ENCODE data around the gene TEDC1.

The TEDC1 gene

DNA sequence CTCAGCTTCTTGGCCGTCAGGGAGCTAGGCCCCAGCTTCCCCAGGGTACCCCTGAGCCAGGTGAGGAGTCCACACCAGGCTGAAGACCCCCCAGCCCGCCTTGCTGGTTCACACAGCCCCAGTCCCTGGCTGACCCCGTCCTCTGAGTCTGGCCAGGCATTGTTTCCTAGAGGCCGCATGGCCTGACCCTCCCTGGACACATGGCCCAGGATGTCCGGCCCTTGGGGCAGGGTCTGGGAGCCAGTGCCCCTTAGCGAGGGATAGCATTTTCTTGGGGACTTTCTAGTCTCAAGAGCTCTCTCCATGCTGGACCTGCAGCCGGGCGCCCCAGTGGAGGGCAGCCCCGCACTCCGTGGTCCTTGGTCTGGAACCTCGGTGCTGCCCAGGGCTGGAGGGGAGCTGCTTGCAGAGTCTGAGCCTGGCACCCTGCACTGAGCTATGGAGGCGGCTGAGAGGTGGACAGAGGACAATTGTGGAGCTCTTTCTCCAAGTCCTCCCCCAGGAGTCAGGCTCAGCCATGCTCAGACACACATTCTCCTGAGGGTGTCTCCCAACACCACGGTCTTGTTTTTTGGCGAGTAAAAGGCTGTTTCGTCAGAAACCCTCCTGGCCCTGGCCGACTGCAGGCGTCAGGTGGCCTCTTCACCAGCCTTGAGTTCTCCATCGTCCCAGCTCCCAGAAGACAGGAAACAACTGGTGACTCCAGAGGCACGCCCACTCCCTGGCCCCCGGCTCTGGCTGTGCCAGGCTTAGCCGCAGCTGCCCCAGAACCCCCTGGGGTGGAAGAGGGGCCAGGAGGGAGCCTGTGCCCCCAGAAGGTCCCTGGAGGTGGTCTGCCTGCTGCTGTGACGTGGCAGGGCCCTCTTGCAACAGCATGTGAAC, 34.1 kb upstream of the TEDC1 start:
- DNase-seq (ENCODE audit: low read depth in 2 of 2), result no peak

DNA sequence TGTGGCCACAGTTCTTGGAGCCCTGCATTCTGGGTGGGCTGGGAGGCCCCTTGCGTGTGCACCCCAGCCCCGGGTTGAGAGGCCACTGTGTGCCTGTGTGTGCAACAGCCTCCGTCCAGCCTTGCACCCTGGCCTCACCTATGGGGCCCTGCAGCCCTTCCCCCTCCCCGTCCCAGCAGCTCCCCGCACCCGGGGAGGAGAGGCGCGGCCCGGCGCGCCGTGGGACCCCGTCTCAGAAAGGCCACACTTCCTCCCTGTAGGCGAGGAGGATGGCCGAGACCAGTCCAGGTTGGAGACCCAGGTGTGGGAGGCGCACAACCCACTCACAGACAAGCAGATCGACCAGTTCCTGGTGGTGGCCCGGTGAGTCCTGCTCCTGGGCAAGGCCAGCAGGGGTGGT, 33.0 kb upstream of the TEDC1 start:
- DNase-seq (ENCODE audit: low read depth in 2 of 2), result no peak

DNA sequence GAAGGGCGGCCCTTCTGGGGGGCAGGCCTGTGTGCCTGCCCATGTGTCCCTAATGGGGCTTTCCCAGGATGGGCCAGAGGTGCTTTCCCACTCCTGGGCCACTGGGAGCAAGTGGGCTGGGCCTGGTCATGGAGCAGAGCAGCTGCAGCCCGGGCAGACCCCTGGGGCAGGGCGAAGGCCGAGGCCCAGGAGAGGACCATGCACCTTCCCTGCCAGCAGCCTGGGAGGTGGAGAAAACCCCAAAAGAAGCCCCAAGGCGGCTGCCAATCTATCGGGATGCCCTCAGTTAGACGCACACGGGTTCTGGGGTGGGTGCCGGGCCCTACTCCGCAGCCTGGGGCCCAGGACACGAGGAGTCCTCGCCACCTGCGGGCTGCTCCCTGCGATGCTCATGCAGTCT, 32.5 kb upstream of the TEDC1 start:
- no peak for DNase-seq (ENCODE audit: low read depth in 2 of 2)

DNA sequence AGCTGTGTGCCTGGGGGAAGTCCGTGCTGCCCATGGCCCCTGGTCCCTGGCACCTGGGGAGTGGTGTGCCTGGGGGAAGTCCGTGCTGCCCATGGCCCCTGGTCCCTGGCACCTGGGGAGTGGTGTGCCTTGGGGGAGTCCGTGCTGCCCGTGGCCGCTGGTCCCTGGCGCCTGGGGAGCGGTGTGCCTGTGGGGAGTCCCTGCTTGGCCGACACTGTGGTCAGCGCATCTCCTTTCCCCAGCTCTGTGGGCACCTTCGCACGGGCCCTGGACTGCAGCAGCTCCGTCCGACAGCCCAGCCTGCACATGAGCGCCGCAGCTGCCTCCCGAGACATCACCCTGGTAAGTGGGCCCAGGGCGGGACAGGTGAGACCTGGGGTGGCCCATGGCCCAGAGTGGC, 30.9 kb upstream of the TEDC1 start:
- DNase-seq (ENCODE audit: low read depth in 2 of 2), result no peak

DNA sequence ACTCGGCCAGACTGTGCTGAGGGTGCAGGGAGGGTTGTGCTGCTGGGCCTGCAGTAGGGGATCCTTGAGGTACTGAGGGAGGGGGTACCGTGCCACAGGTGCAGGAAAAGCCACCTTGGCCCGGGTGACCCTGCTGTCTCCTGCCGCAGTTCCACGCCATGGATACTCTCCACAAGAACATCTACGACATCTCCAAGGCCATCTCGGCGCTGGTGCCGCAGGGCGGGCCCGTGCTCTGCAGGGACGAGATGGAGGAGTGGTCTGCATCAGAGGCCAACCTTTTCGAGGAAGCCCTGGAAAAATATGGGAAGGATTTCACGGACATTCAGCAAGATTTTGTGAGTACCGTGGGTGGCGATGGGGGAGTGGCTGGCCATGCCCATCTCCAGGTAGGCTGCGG, 30.4 kb upstream of the TEDC1 start:
- DNase-seq (ENCODE audit: low read depth in 2 of 2), result no peak

DNA sequence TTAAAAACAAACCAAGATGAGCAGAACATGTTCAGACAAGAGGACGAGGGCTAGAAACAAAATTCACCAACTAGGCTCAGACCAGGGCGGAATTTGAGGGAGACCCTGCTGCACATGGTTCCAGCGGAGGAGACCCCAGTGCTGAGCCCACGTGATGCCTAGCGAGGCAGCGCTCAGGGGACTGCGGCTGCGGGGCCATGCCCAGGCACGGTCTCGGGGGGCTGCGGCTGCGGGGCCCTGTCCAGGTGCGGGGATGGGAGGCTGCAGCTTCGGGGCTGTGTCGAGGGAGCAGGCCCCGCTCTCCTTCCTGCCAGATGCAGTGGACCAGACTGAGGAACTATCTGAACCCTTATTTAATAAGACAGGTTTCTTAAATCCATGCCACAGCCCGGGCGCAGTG, 29.1 kb upstream of the TEDC1 start:
- DNase-seq (ENCODE audit: low read depth in 2 of 2), result no peak

DNA sequence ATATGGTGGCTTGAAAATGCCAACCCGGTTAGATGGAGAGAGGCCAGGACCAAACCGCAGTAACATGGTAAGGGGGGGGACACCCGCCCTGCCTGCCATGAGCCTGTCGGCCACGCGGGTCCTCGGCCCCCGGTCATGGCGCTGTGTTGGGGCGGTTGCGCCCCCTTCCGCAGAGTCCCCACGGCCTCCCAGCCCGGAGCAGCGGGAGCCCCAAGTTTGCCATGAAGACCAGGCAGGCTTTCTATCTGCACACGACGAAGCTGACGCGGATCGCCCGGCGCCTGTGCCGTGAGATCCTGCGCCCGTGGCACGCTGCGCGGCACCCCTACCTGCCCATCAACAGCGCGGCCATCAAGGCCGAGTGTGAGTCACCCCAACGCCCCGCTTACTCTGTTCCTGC, 26.5 kb upstream of the TEDC1 start:
- DNase-seq (ENCODE audit: low read depth in 2 of 2), result no peak

DNA sequence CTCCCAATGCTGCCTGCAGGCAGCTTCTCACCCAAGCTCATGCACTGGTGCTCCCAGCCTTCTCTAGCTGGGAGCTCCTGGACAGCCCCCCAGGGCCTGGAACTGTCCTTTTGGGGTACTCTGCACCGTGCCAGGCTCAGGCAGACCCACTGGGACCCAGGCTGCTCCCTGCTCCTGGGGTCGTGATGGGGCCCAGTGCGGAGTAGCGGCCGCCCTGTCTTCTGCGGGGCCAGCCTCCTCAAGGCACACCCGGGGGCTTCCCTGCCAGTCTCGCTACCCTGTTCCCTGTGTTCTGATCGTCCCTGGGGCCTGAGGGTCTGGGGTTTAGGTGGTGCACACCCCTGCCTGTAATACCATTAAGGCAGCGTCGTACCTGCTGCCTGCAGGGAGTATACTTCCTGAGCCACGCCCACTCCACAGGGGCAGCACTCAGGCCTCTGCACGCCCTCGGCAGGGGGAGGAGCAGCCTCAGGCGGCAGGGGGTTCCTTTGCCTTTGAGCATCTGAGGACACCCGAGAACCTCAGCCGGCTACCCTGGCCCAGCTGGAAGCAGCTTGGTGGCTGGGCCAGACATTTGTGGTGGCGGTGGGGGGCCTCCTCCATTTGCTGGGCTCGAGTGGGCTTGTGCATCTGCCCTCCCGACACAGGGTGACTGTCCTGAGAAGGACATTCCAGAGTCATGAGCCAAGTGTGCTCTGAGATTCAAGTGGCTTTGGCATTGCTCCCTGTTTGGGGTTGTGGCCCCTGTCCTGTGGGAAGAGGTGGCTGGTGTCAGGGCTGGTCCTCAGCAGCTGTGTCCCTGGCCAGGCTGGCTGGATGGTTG, 25.6 kb upstream of the TEDC1 start:
- no peak for DNase-seq (ENCODE audit: low read depth in 2 of 2)

DNA sequence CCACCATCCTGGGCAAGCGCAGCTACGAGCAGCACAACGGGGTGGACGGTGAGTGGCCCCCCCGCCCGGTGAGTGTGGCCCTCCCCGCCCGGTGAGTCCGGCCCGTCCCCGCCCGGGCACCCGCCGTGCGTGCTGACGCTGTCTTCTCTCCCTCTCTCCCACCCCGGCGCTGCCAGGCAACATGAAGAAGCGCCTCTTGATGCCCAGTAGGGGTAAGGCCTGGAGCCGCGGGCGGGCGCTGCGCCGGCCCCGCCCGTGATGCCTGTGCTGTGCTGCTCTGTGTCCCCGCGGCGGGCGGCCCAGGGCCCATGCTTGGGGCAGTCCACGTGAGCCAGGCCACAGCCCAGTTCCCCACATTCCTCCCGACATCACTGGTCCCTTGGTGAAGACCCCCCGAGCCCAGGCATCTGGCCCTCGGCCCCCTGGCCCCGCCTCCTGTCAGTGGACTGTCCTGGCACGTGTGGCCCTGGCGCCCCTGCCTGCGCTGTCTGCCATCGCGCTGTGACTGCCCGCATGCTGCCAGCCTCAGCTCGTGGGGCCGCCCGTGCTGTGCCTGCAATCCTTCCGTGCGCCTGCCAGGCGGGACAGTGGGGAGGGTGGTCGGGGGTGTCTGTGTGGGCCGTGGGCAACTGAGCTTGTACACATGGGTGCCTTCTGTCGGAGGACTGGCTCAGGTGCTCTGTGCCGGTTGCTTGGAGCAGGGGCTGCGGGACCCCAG, 24.4 kb upstream of the TEDC1 start:
- no peak for DNase-seq (ENCODE audit: low read depth in 2 of 2)

DNA sequence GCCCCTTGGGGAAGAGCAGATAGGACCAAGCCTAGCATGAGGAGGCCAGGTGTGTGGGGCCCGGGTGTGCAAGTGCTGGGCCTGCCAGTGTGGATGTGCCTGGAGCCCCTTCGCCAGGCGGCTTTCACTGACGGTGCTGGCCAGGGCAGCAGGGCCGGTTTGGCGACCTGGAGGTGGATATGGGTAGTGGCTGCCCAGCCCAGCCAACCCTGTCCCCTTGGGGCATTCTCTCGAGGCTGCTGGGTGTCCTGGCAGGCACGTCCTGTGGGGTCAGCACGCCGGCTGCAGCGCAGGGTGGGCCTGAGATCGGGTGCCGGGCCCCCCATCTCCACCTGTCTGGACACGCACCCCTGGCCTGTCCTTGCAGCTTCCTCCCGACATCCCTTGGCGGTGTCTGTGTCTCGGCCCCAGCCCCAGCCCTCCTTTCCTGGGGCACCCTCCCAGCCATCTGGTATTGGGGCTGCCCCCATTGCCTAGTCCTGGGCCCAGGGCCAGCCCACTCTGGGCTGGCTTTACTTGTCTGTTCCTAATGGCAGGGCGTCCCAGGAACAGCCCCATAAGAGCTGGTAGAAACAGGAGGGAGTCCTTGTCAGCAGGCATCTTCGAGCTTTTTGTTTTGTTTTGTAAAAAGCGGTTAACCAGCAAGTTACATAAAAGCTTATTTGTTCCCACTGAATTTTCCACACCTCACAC, 23.7 kb upstream of the TEDC1 start:
- no peak for DNase-seq (ENCODE audit: low read depth in 2 of 2)

DNA sequence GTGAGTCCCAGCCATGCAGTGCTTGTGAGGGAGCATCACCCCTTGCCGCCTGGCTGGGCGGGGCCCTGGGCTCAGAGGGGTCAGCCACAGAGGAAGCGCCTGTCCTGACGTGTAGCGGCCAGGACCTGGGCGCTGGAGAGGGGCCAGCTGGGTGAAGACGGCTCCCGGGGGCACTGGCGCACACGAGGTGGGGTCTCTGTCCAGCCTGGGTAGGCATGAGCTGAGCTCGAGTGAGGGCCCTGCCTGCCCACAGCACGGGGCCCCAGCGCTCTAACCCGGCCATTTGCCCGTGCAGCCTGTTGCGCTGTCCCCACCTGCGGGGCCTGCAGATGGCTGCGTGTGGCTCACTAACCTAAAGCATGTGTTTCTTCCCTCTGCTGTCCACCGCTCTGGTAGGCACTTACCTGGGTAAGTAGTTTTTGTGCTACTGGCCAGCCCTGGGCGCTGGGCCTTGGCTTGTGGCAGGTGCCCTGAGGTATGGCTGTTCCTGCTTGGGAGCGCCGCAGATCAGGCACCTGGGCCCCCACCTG, 23.0 kb upstream of the TEDC1 start:
- DNase-seq (ENCODE audit: low read depth in 2 of 2), result no peak

DNA sequence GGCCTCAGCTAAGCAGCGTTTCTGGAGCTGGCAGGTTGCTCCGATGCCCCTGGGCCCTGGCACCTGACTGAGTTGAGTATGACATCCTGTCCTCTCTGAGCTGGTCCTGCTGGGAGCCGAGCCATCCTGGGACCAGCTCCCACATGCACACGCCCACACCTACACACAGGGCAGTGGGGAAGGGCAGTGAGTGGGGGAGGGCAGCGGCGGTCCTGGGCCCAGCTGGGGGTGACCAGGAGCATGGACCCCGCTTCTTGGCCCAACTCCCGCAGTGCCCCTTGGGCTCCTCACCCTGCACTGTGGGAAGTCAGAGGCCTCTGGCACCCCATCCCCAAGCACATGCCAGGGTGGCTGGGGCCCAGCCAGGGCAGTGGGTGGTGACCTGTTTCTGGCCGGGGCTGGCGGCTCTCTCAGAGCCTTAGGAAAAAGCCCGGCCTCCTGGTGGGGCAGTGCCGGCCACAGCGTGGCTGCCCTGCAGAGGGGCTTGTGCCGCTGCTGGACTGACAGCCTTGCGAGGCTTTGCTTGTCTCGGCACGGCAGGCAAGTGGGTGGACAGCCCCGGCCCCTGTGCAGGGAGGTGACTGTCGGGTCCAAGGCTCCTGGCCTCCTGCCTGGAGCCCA, 22.3 kb upstream of the TEDC1 start:
- DNase-seq (ENCODE audit: low read depth in 2 of 2), result no peak

DNA sequence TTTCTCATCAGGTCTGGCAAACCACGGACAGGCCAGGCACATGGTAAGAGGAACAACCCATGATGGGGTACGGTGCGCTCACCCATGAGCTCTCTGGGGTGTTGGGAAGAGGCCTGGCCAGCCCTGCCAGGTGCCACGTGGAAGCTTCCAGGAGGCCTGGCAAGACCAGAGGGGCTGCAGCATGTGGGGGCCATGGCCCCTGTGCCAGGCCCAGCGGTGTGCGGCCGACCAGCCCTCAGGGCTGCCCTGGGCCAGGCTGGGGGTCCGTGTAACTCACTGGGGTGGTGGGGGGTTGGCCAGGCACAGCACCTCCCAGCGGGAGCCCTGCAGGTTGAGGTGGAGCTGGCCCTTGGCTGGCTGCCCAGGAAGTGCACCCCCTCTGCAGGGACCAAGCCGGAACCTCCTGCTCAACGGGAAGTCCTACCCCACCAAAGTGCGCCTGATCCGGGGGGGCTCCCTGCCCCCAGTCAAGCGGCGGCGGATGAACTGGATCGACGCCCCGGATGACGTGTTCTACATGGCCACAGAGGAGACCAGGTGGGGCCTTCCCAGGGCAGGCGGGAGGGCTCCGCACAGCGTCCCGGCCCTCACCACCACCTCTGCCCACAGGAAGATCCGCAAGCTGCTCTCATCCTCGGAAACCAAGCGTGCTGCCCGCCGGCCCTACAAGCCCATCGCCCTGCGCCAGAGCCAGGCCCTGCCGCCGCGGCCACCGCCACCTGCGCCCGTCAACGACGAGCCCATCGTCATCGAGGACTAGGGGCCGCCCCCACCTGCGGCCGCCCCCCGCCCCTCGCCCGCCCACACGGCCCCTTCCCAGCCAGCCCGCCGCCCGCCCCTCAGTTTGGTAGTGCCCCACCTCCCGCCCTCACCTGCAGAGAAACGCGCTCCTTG, 21.3 kb upstream of the TEDC1 start:
- DNase-seq (ENCODE audit: low read depth in 2 of 2), result no peak

DNA sequence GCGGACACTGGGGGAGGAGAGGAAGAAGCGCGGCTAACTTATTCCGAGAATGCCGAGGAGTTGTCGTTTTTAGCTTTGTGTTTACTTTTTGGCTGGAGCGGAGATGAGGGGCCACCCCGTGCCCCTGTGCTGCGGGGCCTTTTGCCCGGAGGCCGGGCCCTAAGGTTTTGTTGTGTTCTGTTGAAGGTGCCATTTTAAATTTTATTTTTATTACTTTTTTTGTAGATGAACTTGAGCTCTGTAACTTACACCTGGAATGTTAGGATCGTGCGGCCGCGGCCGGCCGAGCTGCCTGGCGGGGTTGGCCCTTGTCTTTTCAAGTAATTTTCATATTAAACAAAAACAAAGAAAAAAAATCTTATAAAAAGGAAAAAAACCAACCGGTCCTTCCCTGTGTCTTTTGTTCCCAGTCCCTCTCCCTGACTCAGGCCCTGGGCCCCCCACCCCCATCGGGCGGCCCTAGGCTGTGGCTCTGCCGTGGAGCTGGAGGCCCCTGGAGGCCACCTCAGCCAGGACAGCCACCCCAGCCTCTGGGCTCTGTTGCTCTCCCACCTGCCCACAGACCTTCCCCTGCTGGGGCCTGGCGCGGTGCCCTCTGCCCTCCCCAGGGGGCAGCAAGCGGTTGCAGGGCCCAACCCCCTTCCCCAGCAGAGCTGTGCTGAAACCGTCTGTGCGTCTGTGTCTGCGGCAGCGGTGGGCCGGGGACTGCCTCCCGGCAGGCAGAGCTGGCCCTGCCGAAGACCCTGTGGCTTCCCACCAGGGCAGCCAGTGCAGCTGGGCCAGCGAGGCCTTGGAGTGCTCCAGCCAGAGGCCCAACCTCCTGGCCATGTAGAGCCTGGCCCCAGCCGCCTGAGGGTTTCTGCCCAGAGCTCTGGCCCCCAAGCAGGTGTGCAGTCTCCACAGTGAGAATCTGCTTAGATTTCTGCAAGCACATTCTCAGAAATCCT, 20.4 kb upstream of the TEDC1 start:
- no peak for DNase-seq (ENCODE audit: low read depth in 2 of 2)

DNA sequence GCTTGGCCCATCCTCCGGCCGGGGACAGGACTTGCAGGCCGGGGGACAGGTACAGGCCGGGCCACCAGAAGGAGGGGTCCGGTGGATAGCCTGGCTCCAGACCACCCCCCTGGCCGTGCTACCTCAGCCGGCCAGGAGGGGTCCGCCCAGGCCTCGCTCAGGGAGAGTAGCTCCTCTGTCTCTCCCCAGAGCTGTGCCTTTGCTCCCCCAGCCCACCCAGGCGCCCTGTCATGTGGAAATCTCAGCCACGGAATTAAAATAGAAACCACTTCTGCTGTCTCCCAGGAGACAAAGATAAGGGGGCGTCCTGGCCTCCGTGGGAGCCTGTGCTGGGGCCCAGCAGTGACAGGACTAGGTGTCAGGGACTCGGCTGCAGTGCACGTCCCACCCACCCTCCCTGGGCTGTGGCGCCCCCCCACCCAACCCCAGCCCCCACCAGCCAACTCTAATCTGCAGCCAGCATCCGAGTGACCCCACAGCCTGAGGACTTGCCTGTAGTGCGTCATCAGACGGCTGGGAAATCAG, 19.7 kb upstream of the TEDC1 start:
- no peak for DNase-seq (ENCODE audit: low read depth in 2 of 2)

DNA sequence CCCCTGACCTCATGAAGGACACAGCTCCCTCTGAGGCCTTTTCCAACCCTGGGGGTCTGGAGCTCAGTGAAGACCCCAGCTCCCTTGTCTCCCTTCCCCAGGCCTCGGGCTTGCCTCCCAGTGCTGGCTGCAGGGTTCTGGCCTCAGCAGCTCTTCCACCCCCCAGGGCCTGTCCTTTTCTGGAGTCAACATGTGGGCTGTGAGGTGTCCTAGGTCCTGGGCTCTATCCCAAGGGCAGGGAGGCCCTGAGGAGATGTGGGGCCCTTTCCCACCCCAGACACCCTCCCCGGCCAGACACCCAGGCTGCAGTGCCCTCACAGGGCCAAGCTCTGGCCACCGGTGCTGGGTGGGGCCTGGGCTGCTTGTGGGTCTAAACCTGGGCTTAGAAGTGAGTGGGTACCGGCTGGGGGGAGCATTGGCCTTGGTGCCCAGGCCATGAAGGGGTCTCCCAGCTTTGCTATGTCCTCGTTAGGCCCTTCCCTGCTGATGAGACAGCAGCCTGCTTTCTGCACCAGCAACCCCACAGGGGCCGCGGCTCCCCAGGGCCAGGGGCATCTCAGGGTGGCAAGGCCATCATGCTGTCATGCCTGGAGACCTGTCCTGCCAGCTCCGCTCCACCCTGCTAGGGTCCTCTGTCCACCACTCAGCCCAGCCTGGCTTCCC, 19.1 kb upstream of the TEDC1 start:
- no peak for DNase-seq (ENCODE audit: low read depth in 2 of 2)

DNA sequence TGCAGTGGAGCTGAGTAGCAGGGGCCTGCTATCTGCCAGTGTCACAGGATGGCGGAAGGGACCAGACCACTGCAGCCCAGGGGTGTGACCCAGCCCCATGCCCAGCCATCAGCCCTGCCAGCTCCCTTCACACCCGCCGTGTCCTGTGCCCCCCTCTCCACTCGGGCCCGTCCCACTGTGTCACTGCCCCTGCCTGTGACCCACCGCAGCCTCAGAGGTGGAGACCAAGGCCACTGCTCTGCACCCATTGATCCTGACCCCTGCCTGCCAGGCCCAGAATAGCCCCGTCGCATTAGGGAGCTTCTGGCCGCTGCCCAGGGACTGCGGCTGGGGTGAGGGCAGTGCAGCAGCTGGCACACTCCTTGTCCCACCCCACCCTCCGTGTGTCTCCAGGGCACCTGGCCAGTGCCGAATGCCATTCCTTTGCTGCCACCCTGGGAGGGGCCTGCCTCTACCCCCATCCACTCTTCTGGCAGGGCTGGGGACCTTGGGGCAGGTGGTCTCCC, 18.5 kb upstream of the TEDC1 start:
- no peak for DNase-seq (ENCODE audit: low read depth in 2 of 2)

Data from stimulated activated CD4-positive, alpha-beta T cell treated with anti-CD3 and anti-CD28 coated beads, Interleukin-4, amount 100 ng/mL, for 48 hours (primary cell).